Neural cell (in vitro differentiated cells): ENCODE data around the gene CADM1.

Experiments
- EP300 ChIP-seq: fragments of 450-650 bp; conservative IDR thresholded peaks from 2 replicates; pipeline ENCODE4 v1.6.1; 2014; ENCODE audit warnings: antibody characterized with exemption, mild to moderate bottlenecking, moderate library complexity; ENCODE audit not compliant: poor library complexity, severe bottlenecking
- EZH2 ChIP-seq: fragments of 200-600, 300-800 bp; shearing (Covaris generic), sonication (generic); IDR thresholded peaks from 2 replicates; pipeline ENCODE4 v1.6.1; 2014; ENCODE audit warnings: antibody characterized with exemption, low read length, borderline replicate concordance, mild to moderate bottlenecking; ENCODE audit not compliant: insufficient read depth, poor library complexity, severe bottlenecking
- MXI1 ChIP-seq: fragments of 450-650 bp; conservative IDR thresholded peaks from 2 replicates; pipeline ENCODE4 v1.6.1; 2014; ENCODE audit warnings: antibody characterized with exemption, mild to moderate bottlenecking; ENCODE audit not compliant: poor library complexity, severe bottlenecking
- POLR2AphosphoS5 ChIP-seq: IDR thresholded peaks from 2 replicates; pipeline ENCODE4 v1.6.1; 2012
- RAD21 ChIP-seq: fragments of 450-650 bp; conservative IDR thresholded peaks from 2 replicates; pipeline ENCODE4 v1.6.1; 2014; ENCODE audit warnings: antibody characterized with exemption, mild to moderate bottlenecking, moderate library complexity
- SMC3 ChIP-seq: fragments of 450-650 bp; conservative IDR thresholded peaks from 2 replicates; pipeline ENCODE4 v1.6.1; 2014; ENCODE audit warnings: antibody characterized with exemption, mild to moderate bottlenecking, moderate library complexity; ENCODE audit not compliant: poor library complexity
- TAF1 ChIP-seq: IDR thresholded peaks from 2 replicates; pipeline ENCODE4 v1.6.1; 2012; ENCODE audit warnings: low read depth
- TF ChIP-seq, protein P1 (sequence below): fragments of 450-650 bp; IDR thresholded peaks from 2 replicates; pipeline ENCODE4 v1.5.1; 2014; ENCODE audit warnings: antibody characterized with exemption, mild to moderate bottlenecking, moderate library complexity; ENCODE audit not compliant: poor library complexity, severe bottlenecking
- TF ChIP-seq, protein P2 (sequence below): IDR thresholded peaks from 2 replicates; pipeline ENCODE4 v1.6.1; 2012; ENCODE audit warnings: borderline replicate concordance

DNA sequence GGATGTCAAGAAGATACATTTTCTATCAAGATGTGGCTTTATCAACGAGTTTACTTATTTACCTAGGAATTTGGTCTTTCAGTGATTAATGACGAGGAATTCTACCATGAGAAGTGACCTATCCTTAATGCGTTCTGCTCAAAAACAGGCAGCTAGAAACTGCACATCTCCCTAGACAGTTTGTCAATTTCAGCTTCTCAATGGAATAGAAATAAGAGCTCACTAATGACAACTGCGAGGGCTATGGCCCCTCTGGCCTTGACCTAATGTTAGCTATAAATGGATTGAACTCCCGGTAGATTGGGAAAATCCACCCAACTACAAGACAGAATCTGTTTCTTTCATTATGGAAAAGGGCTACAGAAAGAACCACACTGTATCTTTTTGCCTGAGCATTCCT, 223.4 kb downstream of the CADM1 start:
- TF ChIP-seq, protein P1, sequence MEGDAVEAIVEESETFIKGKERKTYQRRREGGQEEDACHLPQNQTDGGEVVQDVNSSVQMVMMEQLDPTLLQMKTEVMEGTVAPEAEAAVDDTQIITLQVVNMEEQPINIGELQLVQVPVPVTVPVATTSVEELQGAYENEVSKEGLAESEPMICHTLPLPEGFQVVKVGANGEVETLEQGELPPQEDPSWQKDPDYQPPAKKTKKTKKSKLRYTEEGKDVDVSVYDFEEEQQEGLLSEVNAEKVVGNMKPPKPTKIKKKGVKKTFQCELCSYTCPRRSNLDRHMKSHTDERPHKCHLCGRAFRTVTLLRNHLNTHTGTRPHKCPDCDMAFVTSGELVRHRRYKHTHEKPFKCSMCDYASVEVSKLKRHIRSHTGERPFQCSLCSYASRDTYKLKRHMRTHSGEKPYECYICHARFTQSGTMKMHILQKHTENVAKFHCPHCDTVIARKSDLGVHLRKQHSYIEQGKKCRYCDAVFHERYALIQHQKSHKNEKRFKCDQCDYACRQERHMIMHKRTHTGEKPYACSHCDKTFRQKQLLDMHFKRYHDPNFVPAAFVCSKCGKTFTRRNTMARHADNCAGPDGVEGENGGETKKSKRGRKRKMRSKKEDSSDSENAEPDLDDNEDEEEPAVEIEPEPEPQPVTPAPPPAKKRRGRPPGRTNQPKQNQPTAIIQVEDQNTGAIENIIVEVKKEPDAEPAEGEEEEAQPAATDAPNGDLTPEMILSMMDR, result no peak
- TF ChIP-seq, protein P2, sequence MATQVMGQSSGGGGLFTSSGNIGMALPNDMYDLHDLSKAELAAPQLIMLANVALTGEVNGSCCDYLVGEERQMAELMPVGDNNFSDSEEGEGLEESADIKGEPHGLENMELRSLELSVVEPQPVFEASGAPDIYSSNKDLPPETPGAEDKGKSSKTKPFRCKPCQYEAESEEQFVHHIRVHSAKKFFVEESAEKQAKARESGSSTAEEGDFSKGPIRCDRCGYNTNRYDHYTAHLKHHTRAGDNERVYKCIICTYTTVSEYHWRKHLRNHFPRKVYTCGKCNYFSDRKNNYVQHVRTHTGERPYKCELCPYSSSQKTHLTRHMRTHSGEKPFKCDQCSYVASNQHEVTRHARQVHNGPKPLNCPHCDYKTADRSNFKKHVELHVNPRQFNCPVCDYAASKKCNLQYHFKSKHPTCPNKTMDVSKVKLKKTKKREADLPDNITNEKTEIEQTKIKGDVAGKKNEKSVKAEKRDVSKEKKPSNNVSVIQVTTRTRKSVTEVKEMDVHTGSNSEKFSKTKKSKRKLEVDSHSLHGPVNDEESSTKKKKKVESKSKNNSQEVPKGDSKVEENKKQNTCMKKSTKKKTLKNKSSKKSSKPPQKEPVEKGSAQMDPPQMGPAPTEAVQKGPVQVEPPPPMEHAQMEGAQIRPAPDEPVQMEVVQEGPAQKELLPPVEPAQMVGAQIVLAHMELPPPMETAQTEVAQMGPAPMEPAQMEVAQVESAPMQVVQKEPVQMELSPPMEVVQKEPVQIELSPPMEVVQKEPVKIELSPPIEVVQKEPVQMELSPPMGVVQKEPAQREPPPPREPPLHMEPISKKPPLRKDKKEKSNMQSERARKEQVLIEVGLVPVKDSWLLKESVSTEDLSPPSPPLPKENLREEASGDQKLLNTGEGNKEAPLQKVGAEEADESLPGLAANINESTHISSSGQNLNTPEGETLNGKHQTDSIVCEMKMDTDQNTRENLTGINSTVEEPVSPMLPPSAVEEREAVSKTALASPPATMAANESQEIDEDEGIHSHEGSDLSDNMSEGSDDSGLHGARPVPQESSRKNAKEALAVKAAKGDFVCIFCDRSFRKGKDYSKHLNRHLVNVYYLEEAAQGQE, result no peak
- TF ChIP-seq EZH2 (no peak), TAF1 (no peak), EP300 (no peak), SMC3 (no peak), POLR2AphosphoS5 (no peak), MXI1 (no peak), RAD21 (no peak)
